IMR-90 (cell line): Measurements from ENCODE around the gene TRAF3. TPM values are rescaled to one million over a fixed set of nuclear protein-coding genes. Genes with fewer than 3 reads are reported as not detected.

Source experiments
- ATAC-seq: fragments of 200-7000 bp; cut with Tn5 transposase; 2 replicates; pipeline ENCODE4 v1.9.1; 2020; ENCODE audit warnings: low read depth, mild to moderate bottlenecking, moderate library complexity
- BruUV-seq: library from RNA; stranded (reverse); fragments of 400-500 nt; replicated peaks from 2 replicates; lab custom pipeline; 2021; lab: Mats Ljungman, UMichigan
- CTCF ChIA-PET: fragments of 300-600 bp; formaldehyde crosslinking; extraction: SDS; loops from one replicate; lab custom pipeline; 2021; ENCODE audit warnings: antibody characterized with exemption; lab: Yijun Ruan, JAX
- POLR2A ChIA-PET: fragments of 300-600 bp; sonication (Branson Sonifier 250); formaldehyde crosslinking; loops from one replicate; lab custom pipeline; 2022; ENCODE audit warnings: antibody characterized with exemption; ENCODE audit not compliant: unreplicated experiment; lab: Charles Lee
- DNase-seq: peaks from one replicate; pipeline ENCODE4 v3.0.0; 2013
- H2AFZ ChIP-seq: replicated peaks from 2 replicates; pipeline ENCODE3; 2013; ENCODE audit warnings: low read length, mild to moderate bottlenecking; ENCODE audit not compliant: poor library complexity
- H2AK5ac ChIP-seq: 2 replicates; pipeline ENCODE4 v1.6.1; 2013; ENCODE audit warnings: low read depth, low read length, inconsistent platforms
- H2AK9ac ChIP-seq: replicated peaks from 2 replicates; pipeline ENCODE3; 2013; ENCODE audit warnings: mild to moderate bottlenecking, low read depth, low read length, moderate library complexity; ENCODE audit not compliant: poor library complexity
- H2BK120ac ChIP-seq: 2 replicates; pipeline ENCODE4 v1.6.1; 2013; ENCODE audit warnings: low read depth, low read length, inconsistent platforms
- H2BK15ac ChIP-seq: 3 replicates; pipeline ENCODE4 v1.6.1; 2013; ENCODE audit warnings: low read depth, low read length, inconsistent platforms
- H2BK20ac ChIP-seq: 2 replicates; pipeline ENCODE4 v1.6.1; 2013; ENCODE audit warnings: low read depth, mild to moderate bottlenecking, inconsistent platforms, low read length, moderate library complexity
- H2BK5ac ChIP-seq: 2 replicates; pipeline ENCODE4 v1.6.1; 2013; ENCODE audit warnings: mild to moderate bottlenecking, low read depth, low read length, inconsistent platforms; ENCODE audit not compliant: poor library complexity, severe bottlenecking
- H3K14ac ChIP-seq: replicated peaks from 2 replicates; pipeline ENCODE4 v1.6.1; 2013; ENCODE audit warnings: low read depth, low read length, inconsistent platforms
- H3K18ac ChIP-seq: 2 replicates; pipeline ENCODE4 v1.6.1; 2013; ENCODE audit warnings: low read depth, low read length, control low read depth
- H3K23ac ChIP-seq: 2 replicates; pipeline ENCODE4 v1.6.1; 2013; ENCODE audit warnings: low read depth, low read length, inconsistent platforms
- H3K27ac ChIP-seq: 2 replicates; pipeline ENCODE4 v1.5.1; 2013; ENCODE audit warnings: mild to moderate bottlenecking, control low read depth, low read length; ENCODE audit not compliant: insufficient read depth
- H3K27me3 ChIP-seq: 2 replicates; pipeline ENCODE4 v1.6.1; 2013; ENCODE audit warnings: low read length; ENCODE audit not compliant: control insufficient read depth, insufficient read depth
- H3K36me3 ChIP-seq: 2 replicates; pipeline ENCODE4 v1.6.1; 2013; ENCODE audit warnings: low read length, mixed read lengths; ENCODE audit not compliant: control insufficient read depth, insufficient read depth
- H3K4ac ChIP-seq: 2 replicates; pipeline ENCODE4 v1.6.1; 2013; ENCODE audit warnings: low read depth, low read length, inconsistent platforms
- H3K4me1 ChIP-seq: 2 replicates; pipeline ENCODE4 v1.6.1; 2013; ENCODE audit warnings: low read length, mixed read lengths; ENCODE audit not compliant: control insufficient read depth, insufficient read depth
- H3K4me2 ChIP-seq: 2 replicates; pipeline ENCODE4 v1.6.1; 2013; ENCODE audit warnings: low read depth, mild to moderate bottlenecking, control low read depth, low read length, moderate library complexity
- H3K4me3 ChIP-seq: 2 replicates; pipeline ENCODE4 v1.5.1; 2013; ENCODE audit warnings: low read depth, mild to moderate bottlenecking, control low read depth, low read length, moderate library complexity; ENCODE audit not compliant: insufficient read depth
- H3K56ac ChIP-seq: 2 replicates; pipeline ENCODE4 v1.6.1; 2013; ENCODE audit warnings: low read length, inconsistent platforms; ENCODE audit not compliant: insufficient read depth; ENCODE audit errors: extremely low read depth
- H3K79me1 ChIP-seq, 2 experiments: 2 replicates each; pipeline ENCODE4 v1.6.1; 2013; ENCODE audit warnings: low read length in 2 of 2, inconsistent platforms in 1 of 2, low read depth in 1 of 2
- H3K9ac ChIP-seq: 2 replicates; pipeline ENCODE4 v1.6.1; 2013; ENCODE audit warnings: low read depth, low read length, control low read depth
- H3K9me1 ChIP-seq: 2 replicates; pipeline ENCODE4 v1.6.1; 2013; ENCODE audit warnings: low read length, inconsistent platforms; ENCODE audit not compliant: insufficient read depth
- H3K9me3 ChIP-seq: 2 replicates; pipeline ENCODE4 v1.6.1; 2013; ENCODE audit warnings: low read length; ENCODE audit not compliant: control insufficient read depth, insufficient read depth
- H4K20me1 ChIP-seq: 2 replicates; pipeline ENCODE4 v1.6.1; 2013; ENCODE audit warnings: low read length, inconsistent platforms; ENCODE audit not compliant: insufficient read depth
- H4K5ac ChIP-seq: 2 replicates; pipeline ENCODE4 v1.6.1; 2013; ENCODE audit warnings: mild to moderate bottlenecking, low read depth, low read length, control low read depth
- H4K8ac ChIP-seq, 2 experiments: 2 replicates each; pipeline ENCODE4 v1.6.1; 2013; ENCODE audit warnings: low read depth in 2 of 2, low read length in 2 of 2, control low read depth in 1 of 2, inconsistent platforms in 1 of 2
- H4K91ac ChIP-seq: 2 replicates; pipeline ENCODE4 v1.6.1; 2013; ENCODE audit warnings: low read depth, low read length, inconsistent platforms; ENCODE audit not compliant: insufficient read depth
- BHLHE40 ChIP-seq: fragments of 150-350 bp; IDR thresholded peaks from 2 replicates; pipeline ENCODE4 v1.6.1; 2016; ENCODE audit warnings: mild to moderate bottlenecking, low read depth, low read length
- CEBPB ChIP-seq: IDR thresholded peaks from 2 replicates; pipeline ENCODE4 v1.6.1; 2012; ENCODE audit warnings: low read depth, low read length, improper control_type of control experiment
- CHD1 ChIP-seq: IDR thresholded peaks from 2 replicates; pipeline ENCODE4 v1.6.1; 2012; ENCODE audit warnings: low read depth, low read length, improper control_type of control experiment
- CTCF ChIP-seq: conservative IDR thresholded peaks from 2 replicates; pipeline ENCODE4 v1.5.1; 2012; ENCODE audit warnings: mild to moderate bottlenecking, low read depth, low read length, improper control_type of control experiment
- ELK1 ChIP-seq: fragments of 150-350 bp; IDR thresholded peaks from 2 replicates; pipeline ENCODE4 v1.6.1; 2016; ENCODE audit warnings: low read depth, mild to moderate bottlenecking, low read length, moderate library complexity, borderline replicate concordance
- FOS ChIP-seq: fragments of 150-350 bp; IDR thresholded peaks from 2 replicates; pipeline ENCODE4 v1.6.1; 2016; ENCODE audit warnings: low read depth, low read length
- MAFK ChIP-seq: IDR thresholded peaks from 2 replicates; pipeline ENCODE4 v1.6.1; 2012; ENCODE audit warnings: low read depth, low read length, improper control_type of control experiment
- MAZ ChIP-seq: IDR thresholded peaks from 2 replicates; pipeline ENCODE4 v1.6.1; 2012; ENCODE audit warnings: low read depth, mild to moderate bottlenecking, low read length, improper control_type of control experiment, moderate library complexity, borderline replicate concordance
- MXI1 ChIP-seq: IDR thresholded peaks from 2 replicates; pipeline ENCODE4 v1.6.1; 2012; ENCODE audit warnings: low read depth, mild to moderate bottlenecking, low read length, moderate library complexity, borderline replicate concordance
- NFE2L2 ChIP-seq: fragments of 150-350 bp; IDR thresholded peaks from 2 replicates; pipeline ENCODE4 v1.6.1; 2016; ENCODE audit warnings: low read depth, mild to moderate bottlenecking, low read length
- POLR2A ChIP-seq: IDR thresholded peaks from 2 replicates; pipeline ENCODE4 v1.6.1; 2012; ENCODE audit warnings: mild to moderate bottlenecking, low read depth, low read length
- RFX5 ChIP-seq: IDR thresholded peaks from 2 replicates; pipeline ENCODE4 v1.8.0; 2012; ENCODE audit warnings: low read depth, mild to moderate bottlenecking, low read length, moderate library complexity
- WGBS, 2 experiments: methylation state at CpG; one replicate each; pipeline versions ENCODE4 v1.1.5 to v1.1.7; 2013; ENCODE audit warnings: missing lambda C conversion rate in 2 of 2; ENCODE audit not compliant: insufficient read length in 1 of 2; ENCODE audit errors: extremely low coverage in 2 of 2; 5-methylcytosine and 5-hydroxymethylcytosine counted together
- dilution Hi-C: fragments of 300-500 bp; cut with HindIII; formaldehyde crosslinking; loops from one replicate; pipeline ENCODE4 v1.14.3; 2018; ENCODE audit warnings: low sequenced_read_pairs; ENCODE audit not compliant: unreplicated experiment
- in situ Hi-C: fragments of 300-500 bp; cut with MboI; formaldehyde crosslinking; loops from 3 replicates; pipeline ENCODE4 v1.14.3; 2019; ENCODE audit warnings: low sequenced_read_pairs, inconsistent platforms, mixed read lengths
- intact Hi-C: fragments of 100-400 bp; cut with micrococcal nuclease; formaldehyde crosslinking; loops from 2 replicates; pipeline ENCODE4 v1.10.0; 2022
- polyA plus RNA-seq, 3 experiments: library from polyadenylated mRNA; depleted of rRNA; stranded (reverse); fragments of >200 nt; gene quantifications; 2 replicates each; pipeline ENCODE4 v1.2.3, GENCODE V29; 2012; ENCODE audit warnings: low replicate concordance in 1 of 3
- total RNA-seq: library from RNA; depleted of rRNA; stranded (reverse); fragments of >200 nt; gene quantifications from 2 replicates; pipeline ENCODE4 v1.2.3, GENCODE V29; 2012

Gene TRAF3
- total and polyA plus RNA-seq, 2 of the 4 experiments (the other 2 are of a cell fraction): 21.2 to 25.3 TPM

GRCh38 chr14:102903248-102903888, 126.1 kb downstream of the TRAF3 start:
- BruUV-seq: no TSS peak
- Histone ChIP-seq H3K4me1 (no peaks in the 10 kb centered on the region), H3K36me3 (peaks cover 29% of the 10 kb centered on the region), H3K4me2 (no peak overlapping the region), H3K9me3 (no peaks in the 10 kb centered on the region), H3K79me1 (peaks cover 0 to 5% of the 10 kb centered on the region in 2 experiments; a peak in 1 of 4 replicates), H3K18ac (no peak overlapping the region), H3K9ac (no peak overlapping the region), H2AFZ (no peak overlapping the region), H3K23ac (no peak overlapping the region), H4K8ac (no peak overlapping the region), H2BK15ac (no peak overlapping the region), H2AK5ac (no peak overlapping the region), H2BK120ac (no peak overlapping the region), H3K56ac (no peak overlapping the region), H4K91ac (no peak overlapping the region), H2BK5ac (no peak overlapping the region), H3K4me3 (no peak overlapping the region), H3K9me1 (no peaks in the 10 kb centered on the region; the same call in 1 of the 2 replicates), H3K27me3 (no peaks in the 10 kb centered on the region), H2BK20ac (no peak overlapping the region), H4K20me1 (no peaks in the 10 kb centered on the region), H2AK9ac (no peak overlapping the region), H3K4ac (no peak overlapping the region), H3K27ac (no peak overlapping the region), H3K14ac (no peak overlapping the region), H4K5ac (no peak overlapping the region)
- intact Hi-C loops: no loop called here
- ChIA-PET POLR2A (no interaction called here), CTCF (no interaction called here)
- dilution Hi-C loops: no loop called here
- DNase-seq (no peak), ATAC-seq (no peak)
- TF ChIP-seq CTCF (no peak), MXI1 (no peak), FOS (no peak), POLR2A (no peak), NFE2L2 (no peak), MAZ (no peak), CHD1 (no peak), MAFK (no peak), ELK1 (no peak), CEBPB (no peak), BHLHE40 (no peak), RFX5 (no peak)
- 90% methylated on average over 8 of the region's 29 CpGs; no CpG with 5 or more reads in 1 of the 2 experiments for WGBS, 2 experiments
- in situ Hi-C loops: no loop called here
